GM23338 (cell line): ENCODE results near the gene WARS2. TPM values are rescaled to one million over a fixed set of nuclear protein-coding genes. Genes with fewer than 3 reads are reported as not detected.

Source experiments
- ATAC-seq: fragments of 200-7000 bp; cut with Tn5 transposase; 3 replicates; pipeline ENCODE4 v1.9.1; 2020
- DNase-seq: peaks from one replicate; pipeline ENCODE4 v3.0.0-alpha.2; 2015; ENCODE audit warnings: low spot score
- H2AFZ ChIP-seq: fragments of 200-600 bp; sonication (generic); 2 replicates; pipeline ENCODE4 v1.8.0; 2016; ENCODE audit warnings: antibody characterized with exemption, mild to moderate bottlenecking, moderate library complexity
- H3F3A ChIP-seq: fragments of 200-600 bp; sonication (generic); replicated peaks from 2 replicates; pipeline ENCODE4 v1.8.0; 2017; ENCODE audit warnings: antibody characterized with exemption, mixed run types, low read depth
- H3K27ac ChIP-seq: fragments of 200-600 bp; sonication (generic); 2 replicates; pipeline ENCODE4 v1.6.1; 2016; ENCODE audit warnings: low read depth
- H3K27me3 ChIP-seq: fragments of 200-600 bp; sonication (generic); 2 replicates; pipeline ENCODE4 v1.8.0; 2016; ENCODE audit warnings: mild to moderate bottlenecking, mixed run types, moderate library complexity; ENCODE audit not compliant: insufficient read depth
- H3K36me3 ChIP-seq: fragments of 200-600 bp; sonication (generic); 2 replicates; pipeline ENCODE4 v1.8.0; 2016; ENCODE audit warnings: mild to moderate bottlenecking; ENCODE audit not compliant: insufficient read depth
- H3K4me1 ChIP-seq: fragments of 200-600 bp; sonication (generic); 2 replicates; pipeline ENCODE4 v1.8.0; 2016; ENCODE audit warnings: mild to moderate bottlenecking, moderate library complexity; ENCODE audit not compliant: insufficient read depth
- H3K4me2 ChIP-seq: fragments of 200-600 bp; sonication (generic); 2 replicates; pipeline ENCODE4 v1.7.1; 2017; ENCODE audit warnings: mixed run types
- H3K4me3 ChIP-seq: fragments of 200-600 bp; sonication (generic); 2 replicates; pipeline ENCODE4 v1.6.1; 2016; ENCODE audit warnings: mixed run types
- H3K79me2 ChIP-seq: fragments of 200-600 bp; sonication (generic); replicated peaks from 2 replicates; pipeline ENCODE4 v1.8.0; 2017; ENCODE audit warnings: mild to moderate bottlenecking; ENCODE audit not compliant: insufficient read depth
- H3K9me2 ChIP-seq: fragments of 200-600 bp; sonication (generic); 2 replicates; pipeline ENCODE4 v1.8.0; 2017; ENCODE audit not compliant: insufficient read depth
- H4K20me1 ChIP-seq: fragments of 200-600 bp; sonication (generic); replicated peaks from 2 replicates; pipeline ENCODE4 v1.8.0; 2017; ENCODE audit warnings: mild to moderate bottlenecking; ENCODE audit not compliant: insufficient read depth
- H3K27ac Mint-ChIP-seq: 2 replicates; pipeline ENCODE4 v1.8.0; 2020; ENCODE audit warnings: inconsistent platforms, mild to moderate bottlenecking, moderate library complexity, mixed read lengths
- H3K27me3 Mint-ChIP-seq: 3 replicates; pipeline ENCODE4 v1.8.0; 2022; ENCODE audit warnings: low read depth, mild to moderate bottlenecking, moderate library complexity, mixed read lengths, inconsistent platforms; ENCODE audit not compliant: insufficient read depth, poor library complexity
- H3K36me3 Mint-ChIP-seq: 3 replicates; pipeline ENCODE4 v1.8.0; 2021; ENCODE audit warnings: low read depth, mild to moderate bottlenecking, inconsistent platforms, moderate library complexity, mixed read lengths
- H3K4me1 Mint-ChIP-seq: 3 replicates; pipeline ENCODE4 v1.8.0; 2020; ENCODE audit warnings: mild to moderate bottlenecking, inconsistent platforms, mixed read lengths
- H3K4me3 Mint-ChIP-seq: 3 replicates; pipeline ENCODE4 v1.8.0; 2021; ENCODE audit warnings: moderate library complexity, mild to moderate bottlenecking, inconsistent platforms, mixed read lengths
- H3K9me3 Mint-ChIP-seq: 3 replicates; pipeline ENCODE4 v1.8.0; 2020; ENCODE audit warnings: moderate library complexity, mild to moderate bottlenecking, inconsistent platforms, mixed read lengths
- CREB1 ChIP-seq: fragments of 250-450 bp; sonication (Bioruptor Pico); IDR thresholded peaks from 2 replicates; pipeline ENCODE4 v1.5.0; 2020; ENCODE audit warnings: low read depth, mild to moderate bottlenecking, moderate library complexity
- EZH2 ChIP-seq: fragments of 200-600 bp; sonication (generic); IDR thresholded peaks from one replicate; pipeline ENCODE4 v1.8.0; 2017; ENCODE audit warnings: antibody characterized with exemption, mild to moderate bottlenecking, low read depth; ENCODE audit not compliant: unreplicated experiment
- EZH2phosphoT487 ChIP-seq: fragments of 200-600 bp; sonication (generic); IDR thresholded peaks from one replicate; pipeline ENCODE4 v1.8.1; 2018; ENCODE audit warnings: antibody characterized with exemption; ENCODE audit not compliant: unreplicated experiment
- JUNB ChIP-seq: IDR thresholded peaks from one replicate; pipeline ENCODE4 v1.6.1; 2016; ENCODE audit warnings: antibody characterized with exemption; ENCODE audit not compliant: unreplicated experiment
- NANOG ChIP-seq: IDR thresholded peaks from 2 replicates; pipeline ENCODE4 v1.6.1; 2016; ENCODE audit warnings: antibody characterized with exemption, borderline replicate concordance
- POLR2AphosphoS5 ChIP-seq: IDR thresholded peaks from 2 replicates; pipeline ENCODE4 v1.6.1; 2016; ENCODE audit warnings: antibody characterized with exemption, low read depth
- REST ChIP-seq: IDR thresholded peaks from one replicate; pipeline ENCODE4 v1.6.1; 2018; ENCODE audit warnings: antibody characterized with exemption; ENCODE audit not compliant: unreplicated experiment
- STAT1 ChIP-seq: IDR thresholded peaks from one replicate; pipeline ENCODE4 v1.6.1; 2016; ENCODE audit warnings: antibody characterized with exemption; ENCODE audit not compliant: unreplicated experiment
- ZNF114 ChIP-seq: fragments of 250-450 bp; sonication (Bioruptor Pico); IDR thresholded peaks from 2 replicates; pipeline ENCODE4 v1.5.0; 2020; ENCODE audit warnings: mild to moderate bottlenecking, moderate library complexity
- ZNF331 ChIP-seq: fragments of 250-450 bp; sonication (Bioruptor Pico); IDR thresholded peaks from 2 replicates; pipeline ENCODE4 v1.5.0; 2020; ENCODE audit warnings: low read depth, mild to moderate bottlenecking, moderate library complexity
- polyA plus RNA-seq: library from polyadenylated mRNA; unstranded; fragments of >200 nt; fragmentation: Nextera tagmentation; extraction: Ambion mirVana; gene quantifications from 2 replicates; pipeline ENCODE4 v1.2.1, GENCODE V29; 2016
- total RNA-seq: library from RNA; depleted of rRNA; stranded (reverse); fragments of >200 nt; shearing (Covaris generic); gene quantifications from 2 replicates; pipeline ENCODE4 v1.2.3, GENCODE V29; 2014
- TF ChIP-seq, protein P1 (sequence below), 2 experiments: fragments of 200-600 bp in 1 of 2; sonication (generic) in 1 of 2; conservative IDR thresholded peaks; 2 replicates each; pipeline versions ENCODE4 v1.5.1 to v1.6.1; 2016 to 2017; ENCODE audit warnings: antibody characterized with exemption in 2 of 2, low read depth in 2 of 2, mild to moderate bottlenecking in 2 of 2, moderate library complexity in 1 of 2
- TF ChIP-seq, protein P2 (sequence below): IDR thresholded peaks from 2 replicates; pipeline ENCODE4 v1.6.1; 2016; ENCODE audit warnings: antibody characterized with exemption
- TF ChIP-seq, protein P3 (sequence below): fragments of 250-450 bp; sonication (Bioruptor Pico); IDR thresholded peaks from 2 replicates; pipeline ENCODE4 v1.5.0; 2020; ENCODE audit warnings: mild to moderate bottlenecking, moderate library complexity

The WARS2 gene
- total and polyA plus RNA-seq, 2 experiments from 2014 or later, result 6.4 to 12.6 TPM

- Histone ChIP-seq H4K20me1 (no peaks in the 10 kb centered on the region), H3K36me3 (no peaks in the 10 kb centered on the region), H3K27ac (no peak overlapping the region), H3F3A (no peaks in the 10 kb centered on the region), H3K9me2 (no peaks in the 10 kb centered on the region; the same call in 1 of the 2 replicates), H3K4me2 (no peak overlapping the region), H3K4me3 (no peak overlapping the region), H3K27me3 (no peaks in the 10 kb centered on the region), H2AFZ (no peak overlapping the region), H3K4me1 (peaks cover 12% of the 10 kb centered on the region), H3K79me2 (no peaks in the 10 kb centered on the region)
- peaks cover 23% of the 10 kb centered on the region for H3K4me1 Mint-ChIP-seq
- no peaks in the 10 kb centered on the region for H3K36me3 Mint-ChIP-seq
- peaks cover 5% of the 10 kb centered on the region for H3K27me3 Mint-ChIP-seq
- DNase-seq (no peak), ATAC-seq (no peak)
- H3K27ac Mint-ChIP-seq, result no peak overlapping the region
- no peak for TF ChIP-seq JUNB
- no peak for TF ChIP-seq POLR2AphosphoS5
- TF ChIP-seq REST, result no peak
- TF ChIP-seq NANOG, result no peak
- no peak for TF ChIP-seq ZNF114 (CRISPR knock-in tag)
- TF ChIP-seq, protein P1, sequence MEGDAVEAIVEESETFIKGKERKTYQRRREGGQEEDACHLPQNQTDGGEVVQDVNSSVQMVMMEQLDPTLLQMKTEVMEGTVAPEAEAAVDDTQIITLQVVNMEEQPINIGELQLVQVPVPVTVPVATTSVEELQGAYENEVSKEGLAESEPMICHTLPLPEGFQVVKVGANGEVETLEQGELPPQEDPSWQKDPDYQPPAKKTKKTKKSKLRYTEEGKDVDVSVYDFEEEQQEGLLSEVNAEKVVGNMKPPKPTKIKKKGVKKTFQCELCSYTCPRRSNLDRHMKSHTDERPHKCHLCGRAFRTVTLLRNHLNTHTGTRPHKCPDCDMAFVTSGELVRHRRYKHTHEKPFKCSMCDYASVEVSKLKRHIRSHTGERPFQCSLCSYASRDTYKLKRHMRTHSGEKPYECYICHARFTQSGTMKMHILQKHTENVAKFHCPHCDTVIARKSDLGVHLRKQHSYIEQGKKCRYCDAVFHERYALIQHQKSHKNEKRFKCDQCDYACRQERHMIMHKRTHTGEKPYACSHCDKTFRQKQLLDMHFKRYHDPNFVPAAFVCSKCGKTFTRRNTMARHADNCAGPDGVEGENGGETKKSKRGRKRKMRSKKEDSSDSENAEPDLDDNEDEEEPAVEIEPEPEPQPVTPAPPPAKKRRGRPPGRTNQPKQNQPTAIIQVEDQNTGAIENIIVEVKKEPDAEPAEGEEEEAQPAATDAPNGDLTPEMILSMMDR (conservative IDR thresholded peaks at IDR 0.05; ENCODE audit: low read depth in 2 of 2), result no peak
- no peak for TF ChIP-seq EZH2phosphoT487
- TF ChIP-seq, protein P2, sequence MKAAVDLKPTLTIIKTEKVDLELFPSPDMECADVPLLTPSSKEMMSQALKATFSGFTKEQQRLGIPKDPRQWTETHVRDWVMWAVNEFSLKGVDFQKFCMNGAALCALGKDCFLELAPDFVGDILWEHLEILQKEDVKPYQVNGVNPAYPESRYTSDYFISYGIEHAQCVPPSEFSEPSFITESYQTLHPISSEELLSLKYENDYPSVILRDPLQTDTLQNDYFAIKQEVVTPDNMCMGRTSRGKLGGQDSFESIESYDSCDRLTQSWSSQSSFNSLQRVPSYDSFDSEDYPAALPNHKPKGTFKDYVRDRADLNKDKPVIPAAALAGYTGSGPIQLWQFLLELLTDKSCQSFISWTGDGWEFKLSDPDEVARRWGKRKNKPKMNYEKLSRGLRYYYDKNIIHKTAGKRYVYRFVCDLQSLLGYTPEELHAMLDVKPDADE, result no peak
- TF ChIP-seq CREB1 (CRISPR knock-in tag), result no peak
- no peak for TF ChIP-seq STAT1
- TF ChIP-seq, protein P3, sequence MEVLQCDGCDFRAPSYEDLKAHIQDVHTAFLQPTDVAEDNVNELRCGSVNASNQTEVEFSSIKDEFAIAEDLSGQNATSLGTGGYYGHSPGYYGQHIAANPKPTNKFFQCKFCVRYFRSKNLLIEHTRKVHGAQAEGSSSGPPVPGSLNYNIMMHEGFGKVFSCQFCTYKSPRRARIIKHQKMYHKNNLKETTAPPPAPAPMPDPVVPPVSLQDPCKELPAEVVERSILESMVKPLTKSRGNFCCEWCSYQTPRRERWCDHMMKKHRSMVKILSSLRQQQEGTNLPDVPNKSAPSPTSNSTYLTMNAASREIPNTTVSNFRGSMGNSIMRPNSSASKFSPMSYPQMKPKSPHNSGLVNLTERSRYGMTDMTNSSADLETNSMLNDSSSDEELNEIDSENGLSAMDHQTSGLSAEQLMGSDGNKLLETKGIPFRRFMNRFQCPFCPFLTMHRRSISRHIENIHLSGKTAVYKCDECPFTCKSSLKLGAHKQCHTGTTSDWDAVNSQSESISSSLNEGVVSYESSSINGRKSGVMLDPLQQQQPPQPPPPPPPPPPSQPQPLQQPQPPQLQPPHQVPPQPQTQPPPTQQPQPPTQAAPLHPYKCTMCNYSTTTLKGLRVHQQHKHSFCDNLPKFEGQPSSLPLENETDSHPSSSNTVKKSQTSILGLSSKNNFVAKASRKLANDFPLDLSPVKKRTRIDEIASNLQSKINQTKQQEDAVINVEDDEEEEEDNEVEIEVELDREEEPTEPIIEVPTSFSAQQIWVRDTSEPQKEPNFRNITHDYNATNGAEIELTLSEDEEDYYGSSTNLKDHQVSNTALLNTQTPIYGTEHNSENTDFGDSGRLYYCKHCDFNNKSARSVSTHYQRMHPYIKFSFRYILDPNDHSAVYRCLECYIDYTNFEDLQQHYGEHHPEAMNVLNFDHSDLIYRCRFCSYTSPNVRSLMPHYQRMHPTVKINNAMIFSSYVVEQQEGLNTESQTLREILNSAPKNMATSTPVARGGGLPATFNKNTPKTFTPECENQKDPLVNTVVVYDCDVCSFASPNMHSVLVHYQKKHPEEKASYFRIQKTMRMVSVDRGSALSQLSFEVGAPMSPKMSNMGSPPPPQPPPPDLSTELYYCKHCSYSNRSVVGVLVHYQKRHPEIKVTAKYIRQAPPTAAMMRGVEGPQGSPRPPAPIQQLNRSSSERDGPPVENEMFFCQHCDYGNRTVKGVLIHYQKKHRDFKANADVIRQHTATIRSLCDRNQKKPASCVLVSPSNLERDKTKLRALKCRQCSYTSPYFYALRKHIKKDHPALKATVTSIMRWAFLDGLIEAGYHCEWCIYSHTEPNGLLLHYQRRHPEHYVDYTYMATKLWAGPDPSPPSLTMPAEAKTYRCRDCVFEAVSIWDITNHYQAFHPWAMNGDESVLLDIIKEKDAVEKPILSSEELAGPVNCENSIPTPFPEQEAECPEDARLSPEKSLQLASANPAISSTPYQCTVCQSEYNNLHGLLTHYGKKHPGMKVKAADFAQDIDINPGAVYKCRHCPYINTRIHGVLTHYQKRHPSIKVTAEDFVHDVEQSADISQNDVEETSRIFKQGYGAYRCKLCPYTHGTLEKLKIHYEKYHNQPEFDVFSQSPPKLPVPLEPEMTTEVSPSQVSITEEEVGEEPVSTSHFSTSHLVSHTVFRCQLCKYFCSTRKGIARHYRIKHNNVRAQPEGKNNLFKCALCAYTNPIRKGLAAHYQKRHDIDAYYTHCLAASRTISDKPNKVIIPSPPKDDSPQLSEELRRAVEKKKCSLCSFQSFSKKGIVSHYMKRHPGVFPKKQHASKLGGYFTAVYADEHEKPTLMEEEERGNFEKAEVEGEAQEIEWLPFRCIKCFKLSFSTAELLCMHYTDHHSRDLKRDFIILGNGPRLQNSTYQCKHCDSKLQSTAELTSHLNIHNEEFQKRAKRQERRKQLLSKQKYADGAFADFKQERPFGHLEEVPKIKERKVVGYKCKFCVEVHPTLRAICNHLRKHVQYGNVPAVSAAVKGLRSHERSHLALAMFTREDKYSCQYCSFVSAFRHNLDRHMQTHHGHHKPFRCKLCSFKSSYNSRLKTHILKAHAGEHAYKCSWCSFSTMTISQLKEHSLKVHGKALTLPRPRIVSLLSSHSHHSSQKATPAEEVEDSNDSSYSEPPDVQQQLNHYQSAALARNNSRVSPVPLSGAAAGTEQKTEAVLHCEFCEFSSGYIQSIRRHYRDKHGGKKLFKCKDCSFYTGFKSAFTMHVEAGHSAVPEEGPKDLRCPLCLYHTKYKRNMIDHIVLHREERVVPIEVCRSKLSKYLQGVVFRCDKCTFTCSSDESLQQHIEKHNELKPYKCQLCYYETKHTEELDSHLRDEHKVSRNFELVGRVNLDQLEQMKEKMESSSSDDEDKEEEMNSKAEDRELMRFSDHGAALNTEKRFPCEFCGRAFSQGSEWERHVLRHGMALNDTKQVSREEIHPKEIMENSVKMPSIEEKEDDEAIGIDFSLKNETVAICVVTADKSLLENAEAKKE (CRISPR knock-in tag), result no peak
- no peak for TF ChIP-seq ZNF331 (CRISPR knock-in tag)
- TF ChIP-seq EZH2, result no peak
- H3K4me3 Mint-ChIP-seq, result no peak overlapping the region
- H3K9me3 Mint-ChIP-seq, result no peaks in the 10 kb centered on the region; the same call in 2 of the 3 replicates
Observed at GRCh38 chr1:119083980-119084379, 56.5 kb downstream of the WARS2 start.
